Measurements from ENCODE around the gene GOSR2. TPM values are rescaled to one million over a fixed set of nuclear protein-coding genes. Genes with fewer than 3 reads are reported as not detected.

GOSR2 gene
- total RNA-seq, 1 experiment from 2014 or later = 36.5 TPM

GRCh38 chr17:46960152-46960551 lies 37.2 kb downstream of the GOSR2 start:
- ChIA-PET CTCF (no interaction called here), POLR2A (interaction anchor here (0.7 kb wide), 1 partner anchor 103 kb away, joined by 6 read pairs; no protein-coding TSS in a partner anchor)
- ATAC-seq (no peak), DNase-seq (ENCODE audit: low read depth, low spot score) (no peak)
- peaks cover 2% of the 10 kb centered on the region; the same call in 1 of the 2 replicates for H3K27me3 ChIP-seq (ENCODE audit: control insufficient read depth, insufficient read depth, low read length)
- H3K9me3 ChIP-seq (ENCODE audit: control insufficient read depth, insufficient read depth, low read depth, low read length) = no peaks in the 10 kb centered on the region
- TF ChIP-seq TCF7L2 (IDR thresholded peaks at IDR 0.05; ENCODE audit: low read depth, low read length) = no peak
- no peak for TF ChIP-seq POLR2AphosphoS5 (IDR thresholded peaks at IDR 0.05; ENCODE audit: low read depth, low read length)
- BruUV-seq (replicated peaks) = no TSS peak
- in situ Hi-C loops (cut with HindIII; ENCODE audit: low pct_unique_long_range_greater_than_20kb, low sequenced_read_pairs) (no loop called here), intact Hi-C loops (cut with micrococcal nuclease; ENCODE audit: unreplicated experiment) (no loop called here)
- H3K4me3 ChIP-seq (ENCODE audit: low read depth in 2 of 2, low read length in 2 of 2) = no peak overlapping the region
- no peak overlapping the region for H3K27ac ChIP-seq (ENCODE audit: low read length)
- no peaks in the 10 kb centered on the region for H3K4me1 ChIP-seq (ENCODE audit: control insufficient read depth, insufficient read depth, low read length)
- no peaks in the 10 kb centered on the region for H3K36me3 ChIP-seq (ENCODE audit: control insufficient read depth, insufficient read depth, low read length)

DNA sequence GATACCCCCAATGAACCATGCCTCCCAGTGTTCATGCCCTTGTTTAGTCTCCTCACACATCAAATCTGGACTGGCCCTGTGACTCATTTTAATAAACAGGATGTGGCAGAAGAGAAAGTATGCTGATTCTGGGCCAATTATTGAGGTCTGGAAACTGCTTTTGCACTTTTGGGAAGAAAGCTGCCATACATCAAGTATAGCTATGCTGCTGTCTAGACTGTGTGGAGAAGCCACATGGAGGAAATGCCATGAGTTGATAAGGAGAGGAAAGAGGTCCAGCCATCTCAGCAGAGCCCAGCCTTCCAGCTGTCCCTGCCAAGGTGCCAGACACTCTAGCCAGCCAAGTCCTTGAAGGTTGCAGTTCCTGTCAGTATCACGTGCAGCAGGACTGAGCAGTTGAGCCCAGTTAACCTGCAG lies 39.4 kb downstream of the GOSR2 start:
- H3K36me3 ChIP-seq (ENCODE audit: control insufficient read depth, insufficient read depth, low read length) = no peaks in the 10 kb centered on the region
- no peak for TF ChIP-seq POLR2AphosphoS5 (IDR thresholded peaks at IDR 0.05; ENCODE audit: low read depth, low read length)
- TF ChIP-seq SIN3A (IDR thresholded peaks at IDR 0.05; ENCODE audit: borderline replicate concordance, insufficient read depth, low read depth, low read length) = no peak
- TF ChIP-seq TCF7L2 (IDR thresholded peaks at IDR 0.05; ENCODE audit: low read depth, low read length) = no peak
- TF ChIP-seq, protein P1, sequence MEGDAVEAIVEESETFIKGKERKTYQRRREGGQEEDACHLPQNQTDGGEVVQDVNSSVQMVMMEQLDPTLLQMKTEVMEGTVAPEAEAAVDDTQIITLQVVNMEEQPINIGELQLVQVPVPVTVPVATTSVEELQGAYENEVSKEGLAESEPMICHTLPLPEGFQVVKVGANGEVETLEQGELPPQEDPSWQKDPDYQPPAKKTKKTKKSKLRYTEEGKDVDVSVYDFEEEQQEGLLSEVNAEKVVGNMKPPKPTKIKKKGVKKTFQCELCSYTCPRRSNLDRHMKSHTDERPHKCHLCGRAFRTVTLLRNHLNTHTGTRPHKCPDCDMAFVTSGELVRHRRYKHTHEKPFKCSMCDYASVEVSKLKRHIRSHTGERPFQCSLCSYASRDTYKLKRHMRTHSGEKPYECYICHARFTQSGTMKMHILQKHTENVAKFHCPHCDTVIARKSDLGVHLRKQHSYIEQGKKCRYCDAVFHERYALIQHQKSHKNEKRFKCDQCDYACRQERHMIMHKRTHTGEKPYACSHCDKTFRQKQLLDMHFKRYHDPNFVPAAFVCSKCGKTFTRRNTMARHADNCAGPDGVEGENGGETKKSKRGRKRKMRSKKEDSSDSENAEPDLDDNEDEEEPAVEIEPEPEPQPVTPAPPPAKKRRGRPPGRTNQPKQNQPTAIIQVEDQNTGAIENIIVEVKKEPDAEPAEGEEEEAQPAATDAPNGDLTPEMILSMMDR (IDR thresholded peaks at IDR 0.05) = no peak
- TF ChIP-seq, protein P2, sequence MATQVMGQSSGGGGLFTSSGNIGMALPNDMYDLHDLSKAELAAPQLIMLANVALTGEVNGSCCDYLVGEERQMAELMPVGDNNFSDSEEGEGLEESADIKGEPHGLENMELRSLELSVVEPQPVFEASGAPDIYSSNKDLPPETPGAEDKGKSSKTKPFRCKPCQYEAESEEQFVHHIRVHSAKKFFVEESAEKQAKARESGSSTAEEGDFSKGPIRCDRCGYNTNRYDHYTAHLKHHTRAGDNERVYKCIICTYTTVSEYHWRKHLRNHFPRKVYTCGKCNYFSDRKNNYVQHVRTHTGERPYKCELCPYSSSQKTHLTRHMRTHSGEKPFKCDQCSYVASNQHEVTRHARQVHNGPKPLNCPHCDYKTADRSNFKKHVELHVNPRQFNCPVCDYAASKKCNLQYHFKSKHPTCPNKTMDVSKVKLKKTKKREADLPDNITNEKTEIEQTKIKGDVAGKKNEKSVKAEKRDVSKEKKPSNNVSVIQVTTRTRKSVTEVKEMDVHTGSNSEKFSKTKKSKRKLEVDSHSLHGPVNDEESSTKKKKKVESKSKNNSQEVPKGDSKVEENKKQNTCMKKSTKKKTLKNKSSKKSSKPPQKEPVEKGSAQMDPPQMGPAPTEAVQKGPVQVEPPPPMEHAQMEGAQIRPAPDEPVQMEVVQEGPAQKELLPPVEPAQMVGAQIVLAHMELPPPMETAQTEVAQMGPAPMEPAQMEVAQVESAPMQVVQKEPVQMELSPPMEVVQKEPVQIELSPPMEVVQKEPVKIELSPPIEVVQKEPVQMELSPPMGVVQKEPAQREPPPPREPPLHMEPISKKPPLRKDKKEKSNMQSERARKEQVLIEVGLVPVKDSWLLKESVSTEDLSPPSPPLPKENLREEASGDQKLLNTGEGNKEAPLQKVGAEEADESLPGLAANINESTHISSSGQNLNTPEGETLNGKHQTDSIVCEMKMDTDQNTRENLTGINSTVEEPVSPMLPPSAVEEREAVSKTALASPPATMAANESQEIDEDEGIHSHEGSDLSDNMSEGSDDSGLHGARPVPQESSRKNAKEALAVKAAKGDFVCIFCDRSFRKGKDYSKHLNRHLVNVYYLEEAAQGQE (IDR thresholded peaks at IDR 0.05; ENCODE audit: insufficient read depth in 1 of 2, low read depth in 2 of 2, low read length in 1 of 2) = no peak
- no TSS peak for BruUV-seq (replicated peaks)
- H3K27ac ChIP-seq (ENCODE audit: low read length) = no peak overlapping the region
- H3K27me3 ChIP-seq (ENCODE audit: control insufficient read depth, insufficient read depth, low read length) = peaks cover 2% of the 10 kb centered on the region; the same call in 1 of the 2 replicates
- H3K4me3 ChIP-seq (ENCODE audit: low read depth in 2 of 2, low read length in 2 of 2) = no peak overlapping the region
- ATAC-seq (no peak), DNase-seq (ENCODE audit: low read depth, low spot score) (no peak)
- intact Hi-C loops (cut with micrococcal nuclease; ENCODE audit: unreplicated experiment) = no loop called here
- in situ Hi-C loops (cut with HindIII; ENCODE audit: low pct_unique_long_range_greater_than_20kb, low sequenced_read_pairs) = no loop called here
- POLR2A ChIA-PET = no interaction called here
- CTCF ChIA-PET = no interaction called here
- no peaks in the 10 kb centered on the region for H3K4me1 ChIP-seq (ENCODE audit: control insufficient read depth, insufficient read depth, low read length)
- H3K9me3 ChIP-seq (ENCODE audit: control insufficient read depth, insufficient read depth, low read depth, low read length) = no peaks in the 10 kb centered on the region

DNA sequence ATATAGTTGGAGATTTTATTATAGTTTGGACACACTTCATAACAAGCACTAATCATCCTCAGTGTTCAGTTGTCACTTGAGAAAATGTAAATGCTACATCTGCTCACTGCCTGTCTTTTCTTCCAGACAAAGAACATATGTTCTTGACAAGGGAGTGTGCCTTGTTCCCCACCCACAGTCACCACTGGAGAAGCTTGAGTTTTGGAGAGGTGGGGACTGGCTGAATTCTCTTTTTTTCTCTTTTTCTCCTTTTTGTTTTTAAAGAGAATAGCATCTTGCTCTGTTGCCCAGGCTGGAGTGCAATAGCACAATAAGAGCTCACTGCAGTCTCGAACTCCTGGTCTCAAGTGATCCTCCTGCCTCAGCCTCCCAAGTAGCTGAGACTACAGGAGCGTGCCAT lies 40.6 kb downstream of the GOSR2 start:
- intact Hi-C loops (cut with micrococcal nuclease; ENCODE audit: unreplicated experiment) = no loop called here
- ChIA-PET CTCF (no interaction called here), POLR2A (no interaction called here)
- no peaks in the 10 kb centered on the region for H3K4me1 ChIP-seq (ENCODE audit: control insufficient read depth, insufficient read depth, low read length)
- no peak for TF ChIP-seq TCF7L2 (IDR thresholded peaks at IDR 0.05; ENCODE audit: low read depth, low read length)
- no peak for TF ChIP-seq POLR2AphosphoS5 (IDR thresholded peaks at IDR 0.05; ENCODE audit: low read depth, low read length)
- no peak for TF ChIP-seq SIN3A (IDR thresholded peaks at IDR 0.05; ENCODE audit: borderline replicate concordance, insufficient read depth, low read depth, low read length)
- TF ChIP-seq, protein P1 (IDR thresholded peaks at IDR 0.05) = no peak
- TF ChIP-seq, protein P2 (IDR thresholded peaks at IDR 0.05; ENCODE audit: insufficient read depth in 1 of 2, low read depth in 2 of 2, low read length in 1 of 2) = no peak
- H3K4me3 ChIP-seq (ENCODE audit: low read depth in 2 of 2, low read length in 2 of 2) = no peak overlapping the region
- no peak overlapping the region for H3K27ac ChIP-seq (ENCODE audit: low read length)
- DNase-seq (ENCODE audit: low read depth, low spot score) = no peak
- H3K9me3 ChIP-seq (ENCODE audit: control insufficient read depth, insufficient read depth, low read depth, low read length) = no peaks in the 10 kb centered on the region
- in situ Hi-C loops (cut with HindIII; ENCODE audit: low pct_unique_long_range_greater_than_20kb, low sequenced_read_pairs) = no loop called here
- ATAC-seq = no peak
- peaks cover 2% of the 10 kb centered on the region; the same call in 1 of the 2 replicates for H3K27me3 ChIP-seq (ENCODE audit: control insufficient read depth, insufficient read depth, low read length)
- H3K36me3 ChIP-seq (ENCODE audit: control insufficient read depth, insufficient read depth, low read length) = no peaks in the 10 kb centered on the region
- no TSS peak for BruUV-seq (replicated peaks)

All from Panc1 (cell line).